ENCODE measurements around the gene HMG20A.
"Not testable (repeated sequence)": the region's sequence is repeated elsewhere in the genome, so short reads cannot be mapped to it uniquely, and the experiment has no call there.

Gene HMG20A

DNA sequence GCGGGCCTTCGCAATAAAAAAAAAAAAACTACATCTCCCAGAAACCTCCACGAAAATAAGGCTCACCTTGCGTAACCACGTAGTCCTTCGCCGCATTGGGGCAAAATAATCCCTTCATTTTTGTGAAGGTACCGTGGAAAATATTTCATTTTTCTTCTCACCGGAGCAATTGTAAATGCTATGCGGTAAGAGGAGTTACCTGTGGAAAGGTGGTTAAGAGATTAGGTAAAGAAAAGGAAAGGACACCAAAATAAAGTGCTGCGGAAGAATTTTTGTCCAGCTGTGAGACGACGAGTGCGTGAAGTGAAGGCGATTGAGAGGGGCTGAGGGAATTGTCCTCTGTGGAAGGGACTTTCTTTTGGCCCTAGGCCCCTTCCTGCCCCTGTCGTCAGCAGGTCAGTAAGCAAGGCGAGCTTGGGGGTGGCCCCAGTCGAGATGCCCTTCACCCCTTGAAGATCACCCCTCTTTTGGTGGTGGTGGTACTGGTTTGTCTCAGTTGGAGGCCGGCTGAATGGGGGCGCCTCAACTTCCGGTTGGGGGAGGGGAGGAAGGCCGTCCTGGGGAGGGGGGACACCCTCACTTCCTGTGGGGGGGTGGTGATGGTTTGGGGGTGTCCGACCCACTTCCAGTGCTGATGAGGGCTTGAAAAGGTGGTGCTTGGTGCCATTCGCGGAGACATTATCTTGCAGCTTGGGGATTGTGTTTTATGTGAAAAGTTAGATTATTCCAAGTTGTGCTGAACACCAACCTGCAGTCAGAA lies at the start of gene HMG20A:
TSS of gene HMG20A (plus strand) at position 279 of the 760 bp plus-strand sequence. CDS start 37,520 bp downstream, outside the sequence.
- DNase-seq = peak; percentile 84 to 88

DNA sequence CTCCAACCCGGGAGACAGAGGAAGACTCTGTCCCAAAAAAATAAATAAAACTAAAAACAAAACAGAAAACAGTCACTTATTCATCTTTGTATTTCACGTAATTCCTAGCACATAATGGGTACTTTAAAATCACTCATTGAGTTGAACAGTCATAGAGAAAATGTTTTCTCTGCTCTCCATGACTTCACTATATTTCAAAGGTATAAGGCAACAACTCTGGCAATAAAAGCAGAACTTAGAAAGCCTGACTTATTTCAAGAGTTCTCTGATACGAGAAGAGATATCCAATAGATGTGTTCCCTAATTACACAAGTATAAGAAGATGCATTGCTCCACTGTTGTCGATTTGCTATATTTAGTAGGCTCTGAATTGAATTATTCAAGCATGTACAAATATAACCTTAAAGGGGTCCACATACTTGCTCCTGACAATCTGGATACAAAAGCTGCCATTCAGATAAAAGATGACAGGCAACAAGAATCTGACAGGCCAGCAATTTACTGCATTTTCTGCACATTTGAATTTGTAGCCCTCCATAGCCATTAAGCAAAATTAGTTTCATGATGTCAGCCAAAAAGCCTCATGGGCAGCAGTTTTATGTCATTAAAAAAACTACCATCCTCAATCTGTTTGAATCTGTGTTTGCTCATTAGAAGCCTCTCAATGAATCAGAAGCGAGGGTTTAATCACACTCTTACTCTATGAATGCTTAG lies 48.7 kb upstream of the HMG20A start:
- DNase-seq = no peak

DNA sequence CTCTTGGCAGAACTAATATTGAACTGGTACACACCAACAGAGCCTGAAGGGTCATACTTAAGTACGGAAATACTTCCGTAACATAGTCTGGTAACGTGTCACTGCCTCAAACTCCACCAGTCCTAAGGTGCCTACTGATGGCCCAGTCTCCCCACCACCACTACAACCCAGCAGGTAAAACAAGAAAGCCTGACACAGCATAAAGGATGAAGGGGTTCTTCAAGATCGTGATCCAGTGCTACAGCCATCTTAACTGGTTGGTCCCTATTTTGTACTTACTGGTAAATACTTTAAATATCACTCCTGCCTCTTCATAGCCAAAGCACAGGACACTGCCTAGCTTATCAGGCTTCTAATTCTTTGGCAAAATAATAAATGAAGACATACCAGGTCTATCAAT lies 47.2 kb upstream of the HMG20A start:
- no peak for DNase-seq

DNA sequence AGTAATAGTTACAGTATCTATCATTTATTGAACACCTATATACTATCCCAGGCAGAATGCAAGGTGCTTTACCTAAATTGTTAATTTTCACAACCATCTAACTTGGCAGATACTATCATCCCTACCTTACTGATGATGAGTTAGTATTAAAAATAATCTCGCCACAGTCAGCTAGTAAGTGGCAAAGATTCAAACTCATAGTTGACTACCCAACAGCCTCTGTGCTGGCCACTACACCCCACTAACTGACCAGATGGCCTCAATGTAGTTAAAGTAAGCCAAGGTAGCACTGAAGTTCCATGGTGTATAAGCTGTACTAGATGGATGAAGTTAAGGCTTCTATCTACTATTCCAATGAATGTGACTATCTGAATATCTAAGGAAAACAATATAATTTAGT lies 45.6 kb upstream of the HMG20A start:
- DNase-seq = no peak

DNA sequence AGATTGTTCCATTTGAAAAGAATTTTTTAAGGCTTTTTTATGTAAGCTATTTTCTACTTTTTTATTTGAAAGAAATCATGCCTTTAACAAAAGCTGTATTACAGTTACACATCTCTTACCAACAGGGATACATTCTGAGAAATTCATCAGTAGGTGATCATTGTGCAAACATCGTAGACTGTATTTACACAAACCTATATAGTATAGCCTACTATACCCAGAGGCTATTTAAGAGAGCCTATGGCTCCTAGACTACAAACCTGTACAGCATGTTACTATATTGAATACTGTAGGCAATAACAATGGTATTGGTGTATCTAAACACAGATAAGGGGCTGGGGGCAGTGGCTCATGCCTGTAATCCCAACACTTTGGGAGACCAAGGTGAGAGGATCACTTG lies 43.9 kb upstream of the HMG20A start:
- no peak for DNase-seq

DNA sequence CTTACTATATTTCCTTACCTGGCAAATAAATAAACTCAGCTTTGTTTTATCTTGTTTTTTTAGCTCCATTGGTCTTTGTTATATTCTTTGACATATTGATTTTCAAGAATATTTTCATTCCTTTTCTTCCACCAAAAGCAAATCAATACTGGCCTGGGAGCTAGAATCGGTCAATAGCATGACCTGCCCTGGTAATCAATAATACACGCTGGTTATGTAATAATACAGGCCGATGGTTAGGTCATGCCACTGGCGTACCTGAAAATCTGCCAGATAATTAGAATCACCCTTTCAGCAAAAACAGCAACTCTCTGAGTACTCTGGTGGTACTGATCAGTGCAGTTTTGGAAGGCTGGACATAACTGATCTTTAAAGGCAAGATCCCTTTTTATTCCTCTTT lies 40.7 kb upstream of the HMG20A start:
- DNase-seq = no peak

DNA sequence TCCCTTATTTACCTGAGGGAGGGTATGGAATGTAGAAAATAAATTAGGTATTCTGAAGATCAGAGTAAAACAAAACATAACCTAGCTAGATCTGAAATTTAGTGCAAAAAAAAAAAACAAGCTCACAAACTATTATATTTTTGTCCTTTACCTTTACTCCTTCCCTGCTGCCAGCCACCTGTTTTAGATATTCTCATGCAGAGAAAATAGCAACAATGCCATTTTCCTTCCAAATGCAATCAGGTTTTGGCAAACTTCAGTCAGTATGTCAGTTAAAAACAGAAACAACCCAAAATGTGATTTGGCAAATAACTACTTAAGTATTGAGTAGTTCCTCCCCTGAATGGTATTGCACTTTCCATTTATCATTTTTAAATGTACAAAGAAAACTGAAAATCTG lies 36.6 kb upstream of the HMG20A start:
- no peak for DNase-seq

DNA sequence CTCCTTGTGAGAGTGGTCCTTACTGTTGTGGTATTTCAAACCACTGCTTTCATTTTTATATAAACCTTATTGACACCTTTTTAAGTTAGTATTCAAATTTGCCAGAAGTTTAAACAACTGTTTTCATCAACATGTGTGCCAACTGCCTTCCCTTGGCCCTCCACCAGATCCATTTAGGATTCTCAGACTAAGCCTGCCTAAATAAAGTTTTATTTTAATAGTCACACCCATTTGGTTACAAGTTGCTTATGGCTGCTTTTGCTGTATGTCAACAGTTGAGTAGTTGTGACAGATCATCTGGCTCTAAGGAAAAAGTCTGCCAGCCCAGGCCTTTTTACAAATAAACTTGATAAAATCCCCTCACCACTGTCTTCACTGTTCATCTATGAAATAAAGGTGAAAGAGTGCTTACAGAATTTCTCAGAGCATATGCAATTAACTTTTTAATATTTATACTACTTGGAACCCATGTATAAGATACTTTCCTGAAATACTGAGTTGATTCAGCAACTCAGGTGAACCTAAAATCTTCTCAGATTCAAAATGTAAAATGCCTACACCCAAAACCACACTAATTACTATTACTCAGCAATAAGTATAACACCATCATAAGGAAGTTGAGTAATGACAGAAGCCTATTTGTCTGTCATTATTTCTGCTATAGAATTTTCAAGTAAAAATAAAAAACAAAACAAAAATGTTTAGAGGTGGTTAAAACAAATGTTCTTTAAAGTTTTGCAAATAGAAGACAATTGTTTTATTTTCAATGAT lies 35.9 kb upstream of the HMG20A start:
- DNase-seq = no peak

DNA sequence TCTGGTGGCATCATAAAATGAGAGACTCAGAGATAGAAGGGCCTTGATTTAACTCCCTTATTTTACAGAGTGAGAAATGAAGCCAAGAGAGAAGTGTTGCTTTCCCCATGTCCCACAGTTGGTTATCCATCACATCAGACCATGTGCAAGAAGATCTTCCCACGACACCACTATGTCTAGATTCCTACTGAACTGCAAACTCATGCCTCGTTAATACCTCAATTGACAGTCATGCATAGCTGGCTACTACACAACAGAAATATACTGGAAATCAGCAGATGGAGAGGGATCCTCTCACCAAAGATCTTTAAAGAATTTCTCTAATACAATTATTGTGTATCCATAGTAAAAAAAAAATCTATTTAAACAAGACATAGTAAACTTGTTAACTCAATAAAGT lies 34.1 kb upstream of the HMG20A start:
- no peak for DNase-seq

DNA sequence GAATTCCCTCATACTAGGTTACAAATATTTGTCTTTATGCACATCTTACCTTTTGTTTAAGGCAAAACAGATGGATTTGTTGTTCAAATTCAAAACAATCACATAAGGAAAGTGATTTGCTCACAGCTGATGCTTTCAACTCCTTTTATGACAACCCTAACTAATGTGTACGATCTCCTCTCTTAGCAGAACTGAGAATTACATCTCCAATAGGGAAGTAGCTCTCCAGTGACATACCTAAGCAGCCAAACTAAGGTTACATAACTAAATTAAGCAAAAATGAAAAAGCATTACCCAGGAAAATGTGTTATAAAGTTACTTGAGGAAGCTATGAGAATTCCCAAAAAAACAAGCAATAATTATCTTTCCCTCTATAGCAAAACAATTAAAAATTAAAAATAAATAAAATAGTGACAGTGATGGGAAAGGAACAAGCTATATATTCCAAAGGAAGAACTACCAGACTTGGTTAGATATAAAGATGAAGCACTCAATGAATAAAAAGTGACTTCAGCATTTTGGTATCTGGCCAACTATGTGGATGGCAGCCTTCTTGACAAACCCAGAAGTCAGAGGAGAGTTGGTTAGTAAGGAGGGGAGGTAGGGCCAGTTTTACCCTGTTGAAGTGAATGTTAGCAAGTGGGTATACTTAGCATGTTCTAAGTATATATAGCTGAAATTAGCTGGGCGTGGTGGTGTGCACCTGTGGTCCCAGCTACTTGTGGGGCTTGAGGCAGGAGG lies 33.2 kb upstream of the HMG20A start:
- DNase-seq = peak; percentile 5 to 6

DNA sequence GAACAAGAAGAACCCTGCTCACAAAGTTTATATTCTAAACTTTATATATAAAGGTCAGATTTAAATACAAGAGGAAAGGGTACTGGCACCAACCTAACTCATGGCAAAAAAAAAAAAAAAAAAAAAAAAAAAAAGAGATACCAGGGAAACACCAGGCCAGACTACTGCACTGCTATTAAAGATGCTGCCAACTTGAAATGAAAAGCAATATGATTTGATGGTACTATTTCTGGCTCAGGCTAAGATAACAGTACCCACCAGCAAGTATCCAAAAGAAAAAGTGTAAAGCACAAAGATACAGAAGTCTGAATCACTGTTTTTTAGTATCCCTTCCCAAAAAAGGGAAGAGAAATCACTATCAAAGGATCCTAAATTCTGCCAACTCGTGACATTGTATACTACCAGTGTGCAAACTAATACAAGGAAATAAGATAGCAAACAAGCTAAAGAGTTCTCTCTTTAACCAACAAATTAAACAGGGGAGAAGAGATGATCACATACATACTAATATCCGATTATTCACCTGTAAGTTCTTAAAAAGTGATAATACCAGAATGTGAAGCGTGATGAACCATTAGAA lies 29.2 kb upstream of the HMG20A start:
- DNase-seq = no peak

DNA sequence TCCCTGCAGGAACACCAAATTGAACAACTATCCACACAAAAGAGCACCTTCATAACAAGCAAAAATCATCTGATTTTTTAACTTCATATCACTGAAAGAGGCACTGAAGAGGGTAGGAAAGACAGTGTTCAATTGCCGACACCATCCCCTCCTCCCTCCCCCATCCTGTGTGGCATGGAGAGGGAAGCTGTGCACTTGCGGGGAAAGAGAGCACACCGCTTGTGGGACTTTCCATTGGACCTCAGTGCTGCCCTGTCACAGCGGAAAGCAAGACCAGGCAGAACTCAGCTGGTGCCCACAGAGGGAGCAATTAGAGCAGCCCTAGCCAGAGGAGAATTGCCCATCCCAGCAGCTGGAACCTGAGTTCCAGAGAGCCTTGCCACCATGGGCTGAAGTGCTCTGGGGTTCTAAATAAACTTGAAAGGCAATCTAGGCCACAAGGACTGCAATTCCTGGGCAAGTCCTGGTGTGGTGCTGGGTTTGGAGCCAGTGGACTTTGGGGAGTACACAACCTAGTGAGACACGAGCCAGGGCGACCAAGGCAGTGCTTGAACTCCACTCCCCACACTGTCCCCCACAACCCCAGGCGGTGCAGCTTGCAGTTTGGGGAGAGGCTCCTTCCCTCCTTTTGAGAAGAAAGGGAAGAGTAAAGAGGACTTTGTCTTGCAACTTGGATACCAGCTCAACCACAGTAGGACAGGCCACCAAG lies 27.8 kb upstream of the HMG20A start:
- no peak for DNase-seq

DNA sequence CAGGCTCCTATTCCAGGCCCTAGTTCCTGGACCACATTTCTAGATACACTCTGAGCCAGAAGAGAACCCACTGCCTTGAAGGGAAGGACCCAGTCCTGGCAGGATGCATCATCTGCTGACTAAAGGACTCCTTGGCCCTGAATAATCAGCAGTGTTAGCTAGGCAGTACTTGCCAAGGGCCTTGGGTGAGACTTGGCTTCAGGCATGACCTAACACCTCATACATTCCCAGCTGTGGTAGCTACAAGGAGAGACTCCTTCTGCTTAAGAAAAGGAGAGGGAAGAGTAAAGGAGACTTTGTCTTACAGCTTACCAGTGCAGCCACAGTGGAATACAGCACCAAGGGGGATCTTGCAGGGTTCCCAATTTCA lies 27.2 kb upstream of the HMG20A start:
- no peak for DNase-seq

DNA sequence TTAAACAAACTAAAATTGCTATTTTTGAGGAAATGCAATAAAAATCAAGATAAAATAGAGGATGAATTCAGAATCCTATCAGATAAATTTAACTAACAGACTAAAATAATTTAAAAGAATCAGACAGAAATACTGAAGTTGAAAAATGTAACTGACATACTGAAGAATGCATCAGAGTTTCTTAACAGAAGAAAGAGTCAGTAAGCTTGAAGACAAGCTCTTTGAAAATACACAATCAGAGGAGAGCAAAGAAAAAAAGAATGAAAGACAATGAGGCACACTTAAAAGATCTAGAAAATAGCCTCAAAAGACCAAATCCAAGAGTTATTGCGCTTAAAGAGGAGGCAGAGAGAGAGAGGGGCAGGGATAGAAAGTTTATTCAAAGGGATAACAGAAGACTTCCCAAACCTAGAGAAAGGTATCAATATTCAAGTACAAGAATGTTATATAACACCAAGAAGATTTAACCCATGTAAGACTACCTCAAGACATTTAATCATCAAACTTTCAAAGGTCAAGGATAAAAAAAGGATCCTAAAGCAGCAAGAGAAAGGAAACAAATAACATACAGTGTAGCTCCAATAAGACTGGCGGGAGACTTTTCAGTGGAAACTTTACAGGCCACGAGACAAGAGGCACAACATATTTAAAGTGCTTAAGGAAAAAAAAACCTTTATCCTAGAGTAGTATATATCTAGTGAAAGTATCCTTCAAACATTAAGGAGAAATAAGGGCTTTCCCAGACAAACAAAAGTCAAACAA lies 25.5 kb upstream of the HMG20A start:
- DNase-seq = no peak

DNA sequence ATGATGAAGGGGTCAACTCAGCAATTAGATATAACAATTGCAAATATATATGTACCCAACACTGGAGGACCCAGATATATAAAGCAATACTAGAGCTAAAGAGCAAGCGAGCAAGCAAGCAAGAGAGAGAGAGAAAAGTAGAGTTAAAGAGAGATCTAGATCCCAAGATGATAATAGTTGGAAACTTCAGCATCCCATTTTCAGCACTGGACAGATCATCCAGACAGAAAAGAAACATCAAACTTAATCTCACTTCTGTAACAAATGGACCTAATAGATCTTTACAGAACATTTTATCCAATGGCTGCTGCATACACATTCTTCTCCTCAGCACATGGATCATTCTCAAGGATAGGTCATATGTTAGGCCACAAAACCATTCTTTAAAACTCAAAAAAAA lies 24.0 kb upstream of the HMG20A start:
- no peak for DNase-seq

DNA sequence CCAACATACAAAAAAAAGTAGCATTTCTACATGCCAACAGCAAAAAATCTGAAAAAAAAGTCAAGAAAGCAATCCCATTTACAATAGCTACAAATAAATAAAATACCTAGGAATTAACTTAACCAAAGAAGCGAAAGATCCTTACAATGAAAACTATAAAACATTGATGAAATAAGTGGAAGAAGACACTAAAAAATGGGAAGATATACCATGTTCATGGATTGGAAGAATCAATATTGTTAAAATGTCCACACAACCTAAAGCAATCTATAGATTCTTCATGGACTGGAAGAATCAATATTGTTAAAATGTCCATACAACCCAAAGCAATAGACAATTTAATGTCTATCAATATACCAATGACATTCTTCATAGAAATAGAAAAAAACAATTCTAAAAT lies 21.8 kb upstream of the HMG20A start:
- no peak for DNase-seq

DNA sequence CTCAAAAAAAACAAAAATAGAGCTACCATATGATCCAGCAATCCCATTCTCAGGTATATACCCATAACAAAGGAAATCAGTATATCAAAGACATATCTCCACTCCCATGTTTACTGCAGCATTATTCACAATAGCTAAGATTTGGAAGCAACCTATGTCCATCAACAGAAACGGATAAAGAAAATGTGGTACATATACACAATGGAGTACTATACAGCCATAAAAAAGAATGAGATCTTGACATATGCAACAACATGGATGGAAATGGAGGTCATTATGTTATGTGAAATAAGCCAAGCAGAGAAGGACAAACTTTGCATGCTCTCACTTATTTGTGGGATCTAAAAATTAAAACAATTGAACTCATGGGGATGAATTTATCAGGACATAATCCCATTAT lies 20.4 kb upstream of the HMG20A start:
- DNase-seq = no peak

DNA sequence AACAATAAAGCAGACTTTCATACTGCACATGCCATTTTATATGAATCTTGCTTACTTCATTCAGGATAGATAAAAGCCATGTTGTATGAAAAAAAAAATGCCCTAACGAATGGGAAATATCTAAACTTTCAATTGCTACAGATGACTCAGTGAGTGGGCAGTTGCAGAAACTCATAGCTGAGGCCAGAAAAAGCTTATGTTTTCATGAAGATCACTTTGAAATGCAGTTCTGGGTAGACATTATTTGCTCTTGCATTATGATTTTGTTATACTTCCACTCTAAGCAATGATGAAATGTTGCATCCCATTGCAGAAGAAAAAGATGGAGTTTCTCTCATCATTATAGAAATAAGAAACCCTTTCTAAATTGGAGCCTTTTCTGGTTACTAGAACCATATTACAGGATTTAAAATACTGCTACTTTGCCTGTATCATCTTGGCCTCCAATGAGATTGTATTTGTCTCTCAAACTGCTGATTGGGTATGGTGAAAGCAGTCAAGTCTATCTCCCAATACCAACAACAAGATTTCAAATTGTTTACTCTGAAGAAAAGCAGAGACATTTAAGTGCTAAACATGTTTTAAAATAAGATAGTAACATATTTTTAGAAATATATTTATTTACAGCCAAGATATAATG lies 17.8 kb upstream of the HMG20A start:
- DNase-seq = no peak

DNA sequence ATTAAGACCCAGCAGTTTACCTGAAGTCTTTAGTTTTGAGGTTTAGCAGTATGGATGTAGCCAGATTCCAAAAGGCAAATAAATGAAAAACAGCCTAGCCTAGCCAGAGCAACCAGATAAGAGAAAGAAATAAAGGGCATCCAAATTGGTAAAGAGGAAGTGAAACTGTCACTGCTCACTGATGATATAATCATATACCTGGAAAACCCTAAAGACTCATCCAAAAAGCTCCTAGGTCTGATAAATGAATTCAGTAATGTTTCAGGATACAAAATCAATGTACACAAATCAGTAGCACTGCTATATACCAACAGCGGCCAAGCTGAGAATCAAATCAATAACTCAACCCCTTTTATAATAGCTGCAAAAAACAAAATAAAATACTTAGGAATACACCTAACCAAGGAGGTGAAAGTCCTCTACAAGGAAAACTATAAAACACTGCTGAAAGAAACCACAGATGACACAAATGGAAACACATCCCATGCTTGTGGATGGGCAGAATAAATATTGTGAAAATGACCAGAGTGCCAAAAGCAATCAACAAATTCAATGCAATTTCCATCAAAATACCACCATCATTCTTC lies 14.4 kb upstream of the HMG20A start:
- not testable (repeated sequence) for DNase-seq

DNA sequence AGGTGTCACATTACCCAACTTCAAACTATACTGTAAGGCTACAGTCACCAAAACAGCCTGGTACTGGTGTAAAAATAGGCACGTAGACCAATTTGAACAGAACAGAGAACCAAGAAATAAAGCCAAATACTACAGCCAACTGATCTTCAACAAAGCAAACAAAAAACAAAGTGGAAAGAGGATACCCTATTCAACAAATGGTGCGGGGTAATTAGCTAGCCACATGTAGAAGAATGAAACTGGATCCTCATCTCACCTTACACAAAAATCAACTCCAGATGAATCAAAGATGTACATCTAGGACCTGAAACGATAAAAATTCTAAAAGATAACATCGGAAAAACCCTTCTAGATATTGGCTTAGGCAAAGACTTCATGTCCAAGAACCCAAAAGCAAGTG lies 13.8 kb upstream of the HMG20A start:
- DNase-seq = no peak
